ENCODE data around the gene TULP1. TPM values are rescaled to one million over a fixed set of nuclear protein-coding genes. Genes with fewer than 3 reads are reported as not detected.

The TULP1 gene
- total and polyA plus RNA-seq, 4 donors = not detected

DNA sequence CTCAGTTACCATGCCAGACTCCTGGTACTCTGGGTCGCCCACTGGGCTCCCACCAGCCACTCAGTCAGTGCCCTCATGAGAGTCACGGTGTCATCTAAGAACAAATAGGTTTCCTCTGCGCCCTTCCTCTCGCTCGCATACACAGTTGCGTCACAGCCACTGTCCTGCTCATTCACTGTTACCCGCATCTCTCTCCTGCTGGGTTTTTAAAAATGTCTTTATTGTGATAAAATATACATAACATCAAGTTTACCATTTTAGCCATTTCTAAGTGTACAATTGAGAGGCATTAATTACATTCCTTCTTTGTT is 19.8 kb downstream of the TULP1 start:
- peaks cover 9 to 30% (median 17%) of the 10 kb centered on the region in 4 donors for H3K4me1 ChIP-seq (ENCODE audit: control insufficient read depth in 4 of 4, insufficient read depth in 4 of 4, low read length in 3 of 4)
- TF ChIP-seq CTCF (IDR thresholded peaks at IDR 0.05; ENCODE audit: low read depth, low read length, missing input control) = no peak
- TF ChIP-seq YY1 (IDR thresholded peaks at IDR 0.05) = no peak
- TF ChIP-seq, protein P1, sequence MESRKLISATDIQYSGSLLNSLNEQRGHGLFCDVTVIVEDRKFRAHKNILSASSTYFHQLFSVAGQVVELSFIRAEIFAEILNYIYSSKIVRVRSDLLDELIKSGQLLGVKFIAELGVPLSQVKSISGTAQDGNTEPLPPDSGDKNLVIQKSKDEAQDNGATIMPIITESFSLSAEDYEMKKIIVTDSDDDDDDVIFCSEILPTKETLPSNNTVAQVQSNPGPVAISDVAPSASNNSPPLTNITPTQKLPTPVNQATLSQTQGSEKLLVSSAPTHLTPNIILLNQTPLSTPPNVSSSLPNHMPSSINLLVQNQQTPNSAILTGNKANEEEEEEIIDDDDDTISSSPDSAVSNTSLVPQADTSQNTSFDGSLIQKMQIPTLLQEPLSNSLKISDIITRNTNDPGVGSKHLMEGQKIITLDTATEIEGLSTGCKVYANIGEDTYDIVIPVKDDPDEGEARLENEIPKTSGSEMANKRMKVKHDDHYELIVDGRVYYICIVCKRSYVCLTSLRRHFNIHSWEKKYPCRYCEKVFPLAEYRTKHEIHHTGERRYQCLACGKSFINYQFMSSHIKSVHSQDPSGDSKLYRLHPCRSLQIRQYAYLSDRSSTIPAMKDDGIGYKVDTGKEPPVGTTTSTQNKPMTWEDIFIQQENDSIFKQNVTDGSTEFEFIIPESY (IDR thresholded peaks at IDR 0.05) = no peak
- no peak for TF ChIP-seq HNF4A (conservative IDR thresholded peaks at IDR 0.05)
- TF ChIP-seq, protein P2, sequence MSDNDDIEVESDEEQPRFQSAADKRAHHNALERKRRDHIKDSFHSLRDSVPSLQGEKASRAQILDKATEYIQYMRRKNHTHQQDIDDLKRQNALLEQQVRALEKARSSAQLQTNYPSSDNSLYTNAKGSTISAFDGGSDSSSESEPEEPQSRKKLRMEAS (IDR thresholded peaks at IDR 0.05) = no peak
- TF ChIP-seq, protein P3, sequence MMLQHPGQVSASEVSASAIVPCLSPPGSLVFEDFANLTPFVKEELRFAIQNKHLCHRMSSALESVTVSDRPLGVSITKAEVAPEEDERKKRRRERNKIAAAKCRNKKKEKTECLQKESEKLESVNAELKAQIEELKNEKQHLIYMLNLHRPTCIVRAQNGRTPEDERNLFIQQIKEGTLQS (IDR thresholded peaks at IDR 0.05) = no peak
- TF ChIP-seq RXRA (IDR thresholded peaks at IDR 0.05) = no peak
- TF ChIP-seq RAD21 (IDR thresholded peaks at IDR 0.05) = no peak
- no peak overlapping the region for H3K27ac ChIP-seq (ENCODE audit: low read depth in 1 of 2, low read length in 2 of 2)
- WGBS = 88% methylated on average over 7 of the region's 7 CpGs
- no peak overlapping the region for H3K4me3 ChIP-seq (ENCODE audit: low read depth in 1 of 3, low read length in 3 of 3)
- no peak for DNase-seq (ENCODE audit: low spot score)
- no peaks in the 10 kb centered on the region for H3K27me3 ChIP-seq (ENCODE audit: control insufficient read depth in 4 of 4, insufficient read depth in 4 of 4, low read length in 3 of 4)
- H3K9me3 ChIP-seq (ENCODE audit: control insufficient read depth in 4 of 4, low read length in 3 of 4) = no peaks in the 10 kb centered on the region
- H3K9ac ChIP-seq (ENCODE audit: low read depth in 1 of 2, low read length in 2 of 2) = no peak overlapping the region
- no peaks in the 10 kb centered on the region for H3K36me3 ChIP-seq (ENCODE audit: control insufficient read depth in 4 of 4, insufficient read depth in 3 of 4, low read depth in 1 of 4, low read length in 3 of 4)

DNA sequence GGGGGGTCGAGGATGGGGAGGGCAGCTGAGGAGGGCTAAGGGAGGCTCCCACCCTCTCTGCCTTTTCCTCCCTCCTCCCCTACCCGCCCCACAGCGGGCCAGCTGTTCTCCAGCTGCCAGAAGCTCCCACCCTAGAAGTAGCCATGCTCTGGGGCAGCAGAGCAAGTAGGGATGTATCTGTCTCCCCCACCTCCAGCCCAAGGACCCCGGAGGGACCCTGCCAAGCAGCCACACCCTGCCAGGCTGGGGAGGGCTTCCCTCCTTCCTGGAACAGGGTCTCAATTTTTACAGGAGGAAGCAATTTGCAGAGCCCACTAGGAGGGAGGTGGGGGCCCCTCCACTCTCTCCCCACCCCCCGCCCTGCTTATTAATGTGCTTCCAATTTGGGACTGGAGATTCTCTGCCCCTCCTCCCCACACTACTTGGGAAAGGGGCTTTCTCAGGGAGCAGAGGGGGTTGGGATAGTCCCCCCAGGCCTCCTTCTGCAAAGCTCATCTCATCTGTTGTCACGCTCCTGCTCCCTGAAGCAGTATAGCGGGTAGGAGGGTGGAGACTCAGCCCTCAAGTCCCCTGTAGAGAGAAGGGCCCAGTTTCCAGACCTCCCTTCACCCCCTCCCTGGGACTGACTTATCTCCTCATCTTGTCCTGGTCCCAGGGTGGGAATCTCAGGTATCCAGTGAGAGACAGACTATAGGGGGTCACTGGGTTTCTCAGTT is 20.3 kb downstream of the TULP1 start:
- no peak overlapping the region for H3K27ac ChIP-seq (ENCODE audit: low read depth in 1 of 2, low read length in 2 of 2)
- no peak overlapping the region for H3K4me3 ChIP-seq (ENCODE audit: low read depth in 1 of 3, low read length in 3 of 3)
- DNase-seq (ENCODE audit: low spot score) = no peak
- no peak overlapping the region for H3K9ac ChIP-seq (ENCODE audit: low read depth in 1 of 2, low read length in 2 of 2)
- WGBS = 75% methylated on average over 7 of the region's 7 CpGs
- TF ChIP-seq RAD21 (IDR thresholded peaks at IDR 0.05) (no peak), JUND (IDR thresholded peaks at IDR 0.05) (no peak)
- no peaks in the 10 kb centered on the region for H3K36me3 ChIP-seq (ENCODE audit: control insufficient read depth in 4 of 4, insufficient read depth in 3 of 4, low read depth in 1 of 4, low read length in 3 of 4)
- H3K4me1 ChIP-seq (ENCODE audit: control insufficient read depth in 4 of 4, insufficient read depth in 4 of 4, low read length in 3 of 4) = peaks cover 9 to 29% (median 16%) of the 10 kb centered on the region in 4 donors
- no peaks in the 10 kb centered on the region for H3K9me3 ChIP-seq (ENCODE audit: control insufficient read depth in 4 of 4, low read length in 3 of 4)
- H3K27me3 ChIP-seq (ENCODE audit: control insufficient read depth in 4 of 4, insufficient read depth in 4 of 4, low read length in 3 of 4) = no peaks in the 10 kb centered on the region

DNA sequence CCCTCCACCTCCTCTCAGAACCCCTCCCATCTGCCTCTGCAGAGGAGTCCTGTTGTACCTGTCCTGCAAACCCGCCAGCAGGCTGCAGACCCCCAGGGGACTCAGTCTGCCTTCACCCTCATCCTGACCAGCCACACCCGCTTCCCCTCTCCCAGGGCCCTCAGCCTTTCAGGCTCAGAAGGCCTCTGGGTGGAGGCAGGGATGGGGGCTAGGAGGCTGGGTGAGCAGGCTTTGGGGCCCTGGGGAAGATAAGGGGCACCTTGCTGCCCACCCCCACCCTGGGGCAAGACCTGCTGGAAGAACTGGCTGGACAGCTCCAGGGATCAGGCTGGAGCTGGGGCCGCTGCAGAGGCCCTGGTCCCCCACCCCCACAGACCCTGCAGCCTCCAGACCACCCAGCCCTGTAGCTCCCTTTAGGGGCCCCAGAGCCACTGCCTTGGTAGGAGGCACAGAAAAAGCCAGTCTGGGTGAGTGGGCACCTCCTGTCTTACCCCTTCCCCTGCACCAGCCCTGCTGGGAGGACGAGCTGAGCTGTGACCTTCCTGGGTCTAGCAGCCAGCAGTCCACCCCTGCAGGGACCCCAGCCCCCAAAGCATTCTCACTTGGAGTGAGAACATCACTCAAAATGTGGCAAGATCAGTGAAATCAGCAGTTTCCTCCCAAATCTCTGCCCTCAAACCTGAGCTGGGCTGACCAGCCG is 21.0 kb downstream of the TULP1 start:
- TF ChIP-seq TAF1 (conservative IDR thresholded peaks at IDR 0.05) = no peak
- TF ChIP-seq, protein P3 (IDR thresholded peaks at IDR 0.05) = no peak
- no peak for TF ChIP-seq EGR1 (IDR thresholded peaks at IDR 0.05; ENCODE audit: low read depth in 2 of 2)
- H3K4me3 ChIP-seq (ENCODE audit: low read depth in 1 of 3, low read length in 3 of 3) = no peak overlapping the region
- DNase-seq (ENCODE audit: low spot score) = no peak
- H3K36me3 ChIP-seq (ENCODE audit: control insufficient read depth in 4 of 4, insufficient read depth in 3 of 4, low read depth in 1 of 4, low read length in 3 of 4) = no peaks in the 10 kb centered on the region
- 76% methylated on average over 5 of the region's 5 CpGs for WGBS
- H3K27ac ChIP-seq (ENCODE audit: low read depth in 1 of 2, low read length in 2 of 2) = no peak overlapping the region
- H3K9me3 ChIP-seq (ENCODE audit: control insufficient read depth in 4 of 4, low read length in 3 of 4) = no peaks in the 10 kb centered on the region
- H3K27me3 ChIP-seq (ENCODE audit: control insufficient read depth in 4 of 4, insufficient read depth in 4 of 4, low read length in 3 of 4) = no peaks in the 10 kb centered on the region
- no peak overlapping the region for H3K9ac ChIP-seq (ENCODE audit: low read depth in 1 of 2, low read length in 2 of 2)
- H3K4me1 ChIP-seq (ENCODE audit: control insufficient read depth in 4 of 4, insufficient read depth in 4 of 4, low read length in 3 of 4) = peaks cover 9 to 29% (median 15%) of the 10 kb centered on the region in 4 donors
